ENCODE results near the gene SLC16A7. TPM values are rescaled to one million over a fixed set of nuclear protein-coding genes. Genes with fewer than 3 reads are reported as not detected.

SLC16A7 gene
- total RNA-seq, 1 donor from 2014 or later, result 2.9 TPM

GRCh38 chr12:59660921-59661597 lies 65.2 kb downstream of the SLC16A7 start:
- Mint-ChIP-seq H3K9me3 (no peaks in the 10 kb centered on the region), H3K4me3 (no peak overlapping the region), H3K27me3 (ENCODE audit: low read depth) (no peaks in the 10 kb centered on the region), H3K36me3 (ENCODE audit: low read depth) (no peaks in the 10 kb centered on the region), H3K4me1 (no peaks in the 10 kb centered on the region), H3K27ac (ENCODE audit: unreplicated experiment) (no peak overlapping the region)
- no peak for DNase-seq (ENCODE audit: low read depth, low spot score)
- no peak for TF ChIP-seq CTCF (conservative IDR thresholded peaks at IDR 0.05)

DNA sequence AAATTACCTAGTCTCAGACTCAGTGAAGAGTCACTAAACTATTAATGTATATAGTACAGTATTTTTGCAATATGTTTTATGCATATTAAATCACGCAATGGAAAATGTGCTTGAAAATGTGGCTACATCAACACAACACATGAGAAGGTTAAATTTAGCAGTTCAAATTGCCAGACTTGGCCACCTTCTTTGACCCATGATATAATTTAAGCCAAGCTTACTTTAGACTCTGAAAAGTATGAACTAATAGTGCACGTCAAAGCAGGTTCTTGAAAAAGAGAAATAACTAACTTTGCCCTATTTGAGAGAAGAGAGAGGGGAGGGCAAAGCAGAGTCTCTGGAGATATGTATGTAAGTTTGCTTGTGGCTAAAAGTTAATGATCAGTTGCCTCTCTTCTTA lies 68.7 kb downstream of the SLC16A7 start:
- no peaks in the 10 kb centered on the region for H3K4me1 Mint-ChIP-seq
- peaks cover 17% of the 10 kb centered on the region for H3K9me3 Mint-ChIP-seq
- TF ChIP-seq CTCF (conservative IDR thresholded peaks at IDR 0.05), result no peak
- peaks cover 7% of the 10 kb centered on the region for H3K36me3 Mint-ChIP-seq (ENCODE audit: low read depth)
- DNase-seq (ENCODE audit: low read depth, low spot score), result no peak
- H3K27me3 Mint-ChIP-seq (ENCODE audit: low read depth), result no peaks in the 10 kb centered on the region
- no peak overlapping the region for H3K27ac Mint-ChIP-seq (ENCODE audit: unreplicated experiment)
- no peak overlapping the region for H3K4me3 Mint-ChIP-seq

DNA sequence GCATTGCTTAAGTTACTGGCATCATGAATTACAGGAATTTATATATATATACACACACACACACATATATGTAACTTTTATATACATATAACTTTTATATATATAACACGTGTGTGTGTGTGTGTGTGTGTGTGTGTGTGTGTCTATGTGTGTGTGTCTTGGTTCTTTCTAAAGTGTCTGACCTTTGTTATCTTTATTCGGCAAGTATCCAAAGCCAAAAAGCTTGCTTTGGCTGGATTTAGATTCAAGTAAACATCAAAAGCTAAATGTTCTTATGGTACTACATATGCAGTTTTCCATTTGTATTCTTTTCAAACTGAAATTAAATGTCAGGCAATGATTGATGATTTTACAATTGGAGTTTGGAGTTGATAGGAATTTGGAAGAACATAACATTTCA lies 69.9 kb downstream of the SLC16A7 start:
- H3K4me3 Mint-ChIP-seq, result no peak overlapping the region
- peaks cover 20% of the 10 kb centered on the region for H3K9me3 Mint-ChIP-seq
- H3K27me3 Mint-ChIP-seq (ENCODE audit: low read depth), result no peaks in the 10 kb centered on the region
- no peak for TF ChIP-seq CTCF (conservative IDR thresholded peaks at IDR 0.05)
- H3K4me1 Mint-ChIP-seq, result no peaks in the 10 kb centered on the region
- DNase-seq (ENCODE audit: low read depth, low spot score), result no peak
- H3K27ac Mint-ChIP-seq (ENCODE audit: unreplicated experiment), result no peak overlapping the region
- H3K36me3 Mint-ChIP-seq (ENCODE audit: low read depth), result peaks cover 10% of the 10 kb centered on the region

GRCh38 chr12:59668674-59669073 lies 72.8 kb downstream of the SLC16A7 start:
- Mint-ChIP-seq H3K4me3 (no peak overlapping the region), H3K9me3 (peaks cover 20% of the 10 kb centered on the region)

DNA sequence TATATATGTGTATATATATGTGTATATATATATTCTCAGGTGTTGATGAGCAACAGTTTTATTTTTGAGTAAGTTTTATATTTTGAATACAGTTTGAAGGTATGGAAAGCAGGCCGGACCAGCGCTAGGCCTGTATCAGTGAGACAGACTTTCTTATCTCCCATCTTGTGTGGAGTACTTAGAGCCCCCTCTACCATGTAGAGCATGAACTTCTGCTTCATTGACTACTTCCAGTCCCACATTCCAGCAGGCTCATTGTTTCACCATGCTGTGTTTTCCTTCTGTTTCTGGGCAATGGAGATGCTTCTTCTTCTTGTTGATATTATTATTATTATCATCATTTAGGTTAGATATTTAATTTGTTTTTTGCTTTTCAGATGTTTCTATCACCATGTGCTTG lies 76.4 kb downstream of the SLC16A7 start:
- TF ChIP-seq CTCF (conservative IDR thresholded peaks at IDR 0.05), result no peak
- H3K27me3 Mint-ChIP-seq (ENCODE audit: low read depth), result no peaks in the 10 kb centered on the region
- H3K4me1 Mint-ChIP-seq, result no peaks in the 10 kb centered on the region
- DNase-seq (ENCODE audit: low read depth, low spot score), result no peak
- peaks cover 4% of the 10 kb centered on the region for H3K36me3 Mint-ChIP-seq (ENCODE audit: low read depth)
- peaks cover 11% of the 10 kb centered on the region for H3K9me3 Mint-ChIP-seq
- no peak overlapping the region for H3K4me3 Mint-ChIP-seq
- no peak overlapping the region for H3K27ac Mint-ChIP-seq (ENCODE audit: unreplicated experiment)

More at GRCh38 chr12:59668674-59669073, 72.8 kb downstream of the SLC16A7 start:
- no peak overlapping the region for H3K27ac Mint-ChIP-seq (ENCODE audit: unreplicated experiment)
- TF ChIP-seq CTCF (conservative IDR thresholded peaks at IDR 0.05), result no peak
- DNase-seq (ENCODE audit: low read depth, low spot score), result no peak
- H3K36me3 Mint-ChIP-seq (ENCODE audit: low read depth), result peaks cover 10% of the 10 kb centered on the region
- H3K27me3 Mint-ChIP-seq (ENCODE audit: low read depth), result no peaks in the 10 kb centered on the region
- H3K4me1 Mint-ChIP-seq, result no peaks in the 10 kb centered on the region
